Activated T-cell treated with anti-CD3 and anti-CD28 coated beads, Interleukin-2, amount 50 U/mL, for 4 hours (primary cell): ENCODE results near the gene RIOX2. TPM values are rescaled to one million over a fixed set of nuclear protein-coding genes. Genes with fewer than 3 reads are reported as not detected.

Source experiments
- ATAC-seq, 2 donors: fragments of 200-7000 bp; cut with Tn5 transposase; one replicate each; pipeline ENCODE4 v1.10.0; 2021
- DNase-seq: peaks from one replicate; pipeline ENCODE4 v3.0.0-alpha.2; 2020
- H3K27me3 Mint-ChIP-seq: one replicate; pipeline ENCODE4 v1.8.0; 2021; ENCODE audit warnings: low read depth, mixed read lengths
- H3K36me3 Mint-ChIP-seq: one replicate; pipeline ENCODE4 v1.8.0; 2022; ENCODE audit warnings: mixed read lengths; ENCODE audit not compliant: insufficient read depth
- H3K4me1 Mint-ChIP-seq: one replicate; pipeline ENCODE4 v1.8.0; 2021; ENCODE audit warnings: low read depth, mixed read lengths
- H3K4me3 Mint-ChIP-seq: one replicate; pipeline ENCODE4 v1.8.0; 2021; ENCODE audit warnings: mild to moderate bottlenecking, moderate library complexity, mixed read lengths
- H3K9me3 Mint-ChIP-seq: one replicate; pipeline ENCODE4 v1.8.0; 2021; ENCODE audit warnings: mixed read lengths
- total RNA-seq, 3 donors: library from RNA; stranded (reverse); gene quantifications; one replicate each; pipeline ENCODE4 v1.2.1, GENCODE V29; 2021

Gene RIOX2
- total RNA-seq, 3 donors from 2014 or later = 51.2 to 61.3 (median 56.3) TPM

- Mint-ChIP-seq H3K9me3 (no peaks in the 10 kb centered on the region), H3K36me3 (peaks cover 28% of the 10 kb centered on the region), H3K4me3 (no peak overlapping the region), H3K27me3 (no peaks in the 10 kb centered on the region), H3K4me1 (peaks cover 2% of the 10 kb centered on the region)
- DNase-seq = no peak
- no peak for ATAC-seq
These were observed 76.1 kb downstream of the RIOX2 start for GRCh38 chr3:97896129-97896528.

- Mint-ChIP-seq H3K27me3 (no peaks in the 10 kb centered on the region), H3K4me3 (no peak overlapping the region)
These were observed 77.0 kb downstream of the RIOX2 start for GRCh38 chr3:97895216-97895615.

GRCh38 chr3:97892852-97893251 is 79.4 kb downstream of the RIOX2 start:
- Mint-ChIP-seq H3K4me3 (no peak overlapping the region), H3K4me1 (no peaks in the 10 kb centered on the region), H3K36me3 (peaks cover 16% of the 10 kb centered on the region), H3K9me3 (no peaks in the 10 kb centered on the region), H3K27me3 (no peaks in the 10 kb centered on the region)
- DNase-seq (no peak), ATAC-seq (no peak)

More at GRCh38 chr3:97895216-97895615, 77.0 kb downstream of the RIOX2 start:
- ATAC-seq (no peak), DNase-seq (no peak)
- no peaks in the 10 kb centered on the region for H3K9me3 Mint-ChIP-seq
- H3K36me3 Mint-ChIP-seq = peaks cover 23% of the 10 kb centered on the region
- H3K4me1 Mint-ChIP-seq = no peaks in the 10 kb centered on the region

Other genes starting within 250 kb of the RIOX2 start
- 1 to 10 TPM; 7.9 to 8.6 (median 8.4) TPM for gene ARL6, start 207.7 kb downstream of the RIOX2 start, total RNA-seq
- gene CRYBG3, start 150.4 kb downstream of the RIOX2 start, total RNA-seq = 1 to 10 TPM; 1.4 to 2.9 (median 2.3) TPM
- not detected for gene GABRR3, start 62.9 kb upstream of the RIOX2 start, total RNA-seq
- not detected for gene OR5AC2, start 114.7 kb upstream of the RIOX2 start, total RNA-seq
- gene OR5H1, start 158.3 kb upstream of the RIOX2 start, total RNA-seq = not detected
- not detected for gene OR5H14, start 175.0 kb upstream of the RIOX2 start, total RNA-seq
- gene OR5H15, start 194.3 kb upstream of the RIOX2 start, total RNA-seq = not detected